Naive B cell (primary cell): Measurements from ENCODE around the gene NDUFAF8. TPM values are rescaled to one million over a fixed set of nuclear protein-coding genes. Genes with fewer than 3 reads are reported as not detected.

Experiments
- ATAC-seq, 2 donors: fragments of 150-1000 bp; cut with Tn5 transposase; 2 replicates each; pipeline ENCODE4 v1.10.0; 2021; ENCODE audit warnings: low read depth in 2 of 2, mild to moderate bottlenecking in 2 of 2, moderate library complexity in 2 of 2
- DNase-seq: peaks from one replicate; pipeline ENCODE4 v3.0.0; 2022
- H3K27ac Mint-ChIP-seq, 6 donors: one replicate each; pipeline ENCODE4 v1.8.0; 2020 to 2022; ENCODE audit warnings: mild to moderate bottlenecking in 6 of 6, mixed read lengths in 6 of 6, moderate library complexity in 5 of 6, inconsistent platforms in 2 of 6
- H3K27me3 Mint-ChIP-seq, 3 donors: one replicate each; pipeline ENCODE4 v1.8.0; 2021 to 2022; ENCODE audit warnings: mixed read lengths in 3 of 3, mild to moderate bottlenecking in 1 of 3
- H3K36me3 Mint-ChIP-seq, 2 donors: one replicate each; pipeline ENCODE4 v1.8.0; 2020 to 2022; ENCODE audit warnings: mixed read lengths in 2 of 2, inconsistent platforms in 1 of 2, mild to moderate bottlenecking in 1 of 2
- H3K4me1 Mint-ChIP-seq, 3 donors: one replicate each; pipeline ENCODE4 v1.8.0; 2020 to 2022; ENCODE audit warnings: mixed read lengths in 3 of 3, inconsistent platforms in 1 of 3, mild to moderate bottlenecking in 1 of 3, moderate library complexity in 1 of 3
- H3K4me3 Mint-ChIP-seq, 8 donors: one replicate each; pipeline ENCODE4 v1.8.0; 2020 to 2022; ENCODE audit warnings: mild to moderate bottlenecking in 8 of 8, mixed read lengths in 8 of 8, moderate library complexity in 8 of 8, inconsistent platforms in 2 of 8
- H3K9me3 Mint-ChIP-seq, 7 donors: one replicate each; pipeline ENCODE4 v1.8.0; 2020 to 2022; ENCODE audit warnings: mixed read lengths in 7 of 7, mild to moderate bottlenecking in 5 of 7, inconsistent platforms in 2 of 7, moderate library complexity in 1 of 7
- polyA plus RNA-seq, 6 donors: library from polyadenylated mRNA; unstranded; fragments of 300-500 nt; fragmentation: Illumina TruSeq; gene quantifications; one replicate each; pipeline ENCODE4 v1.2.3, GENCODE V29; 2021; ENCODE audit warnings: low read depth in 6 of 6

NDUFAF8 gene
- polyA plus RNA-seq, 6 donors from 2014 or later, result 53.3 to 88.4 (median 81.7) TPM

DNA sequence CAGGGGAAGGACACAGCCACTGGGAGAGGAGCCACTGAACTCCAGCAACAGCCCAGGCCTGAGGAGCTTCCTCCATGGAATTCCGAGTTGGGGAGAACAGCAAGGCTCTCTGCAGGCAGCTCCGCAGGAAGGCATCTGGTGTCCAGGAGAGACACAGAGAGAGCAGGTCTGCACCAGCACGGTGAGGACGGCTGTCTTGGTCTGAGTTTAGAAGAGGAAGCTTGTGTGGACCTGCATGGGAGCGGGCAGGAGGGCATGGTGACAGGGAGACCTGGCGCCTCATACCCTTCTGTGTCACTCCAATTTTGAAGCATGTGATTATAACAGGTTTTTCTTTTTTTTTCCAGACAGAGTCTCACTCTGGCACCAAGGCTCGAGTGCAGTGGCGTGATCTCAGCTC is 49.6 kb downstream of the NDUFAF8 start:
- H3K4me1 Mint-ChIP-seq, result peaks cover 28 to 49% (median 42%) of the 10 kb centered on the region in 3 donors
- peak overlapping the region in 1 of 6 donors; percentile 8 for H3K27ac Mint-ChIP-seq
- no peak for ATAC-seq
- H3K36me3 Mint-ChIP-seq, result no peaks in the 10 kb centered on the region
- H3K27me3 Mint-ChIP-seq, result no peaks in the 10 kb centered on the region
- no peaks in the 10 kb centered on the region for H3K9me3 Mint-ChIP-seq
- DNase-seq, result no peak
- peak overlapping the region in 1 of 8 donors; percentile 51 for H3K4me3 Mint-ChIP-seq

DNA sequence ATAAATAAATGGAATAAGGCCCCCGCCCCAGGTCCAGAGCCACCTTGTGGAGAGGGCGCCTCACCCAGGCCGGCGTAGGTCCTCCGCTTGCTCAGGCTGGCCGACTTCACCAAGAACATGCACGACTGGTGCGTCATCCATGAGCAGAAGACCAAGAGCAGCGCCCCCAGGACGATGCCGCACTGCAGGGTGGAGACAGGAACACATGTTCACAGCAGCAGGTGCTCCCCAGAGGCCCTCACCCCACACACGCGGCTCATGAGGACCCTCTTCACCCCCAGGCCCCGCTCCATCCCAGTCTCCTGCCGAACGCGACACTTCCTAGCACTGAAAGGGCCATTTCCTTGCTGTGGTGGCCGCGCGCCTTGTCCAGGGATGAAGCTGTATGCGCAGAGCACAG is 50.5 kb downstream of the NDUFAF8 start:
- Mint-ChIP-seq H3K9me3 (no peaks in the 10 kb centered on the region), H3K36me3 (no peaks in the 10 kb centered on the region), H3K4me1 (peaks cover 32 to 49% (median 41%) of the 10 kb centered on the region in 3 donors), H3K27ac (no peak overlapping the region), H3K27me3 (no peaks in the 10 kb centered on the region), H3K4me3 (no peak overlapping the region)
- ATAC-seq (no peak), DNase-seq (no peak)

DNA sequence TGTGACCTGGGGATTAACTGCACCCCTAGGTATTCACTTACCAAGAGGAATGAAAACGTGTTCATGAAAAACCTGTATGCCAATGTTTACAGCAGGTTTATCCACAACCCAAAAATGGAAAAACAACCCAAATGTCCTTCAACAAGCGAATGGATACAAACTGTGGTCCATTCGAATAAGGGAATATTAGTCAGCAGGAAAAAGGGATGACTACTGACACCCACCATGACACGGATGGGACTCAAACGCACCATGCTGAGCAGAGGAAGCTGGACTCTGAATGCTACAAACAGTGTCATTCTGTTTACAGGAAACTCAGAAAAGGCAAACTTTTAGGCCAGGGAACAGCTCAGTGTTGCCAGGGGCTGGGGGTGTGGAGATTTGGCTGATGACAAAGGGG is 51.1 kb downstream of the NDUFAF8 start:
- Mint-ChIP-seq H3K4me1 (peaks cover 28 to 45% (median 37%) of the 10 kb centered on the region in 3 donors), H3K27me3 (no peaks in the 10 kb centered on the region), H3K4me3 (peak overlapping the region in 1 of 8 donors; percentile 27), H3K9me3 (no peaks in the 10 kb centered on the region), H3K27ac (no peak overlapping the region), H3K36me3 (no peaks in the 10 kb centered on the region)
- DNase-seq (no peak), ATAC-seq (no peak)

Other genes with a start within 250 kb of the NDUFAF8 start
- 10 to 100 TPM; 38.8 to 51.8 (median 43.5) TPM for gene CHMP6, start 247.5 kb upstream of the NDUFAF8 start, polyA plus RNA-seq
- gene BAIAP2, start 204.2 kb upstream of the NDUFAF8 start, polyA plus RNA-seq, result 1 to 10 TPM in 3 of 6 donors, under 1 TPM in 3; 0.19 to 6.1 (median 0.79) TPM
- gene PVALEF, start 73.8 kb upstream of the NDUFAF8 start, polyA plus RNA-seq, result not detected
- gene AATK, start 73.1 kb upstream of the NDUFAF8 start, polyA plus RNA-seq, result not detected
- 10 to 100 TPM in 1 of 6 donors, 1 to 10 TPM in 4, not detected in 1; 3.1 to 11.6 (median 4.0) TPM for gene CEP131, start 16.4 kb upstream of the NDUFAF8 start, polyA plus RNA-seq
- gene TEPSIN, start 263 bp upstream of the NDUFAF8 start, polyA plus RNA-seq, result 10 to 100 TPM in 1 of 6 donors, 1 to 10 TPM in 5; 4.5 to 16.8 (median 7.6) TPM
- 10 to 100 TPM; 44.0 to 82.0 (median 51.0) TPM for gene SLC38A10, start 56.0 kb downstream of the NDUFAF8 start, polyA plus RNA-seq
- under 1 TPM in 1 of 6 donors, not detected in 5; 0.07 TPM for gene BAHCC1, start 156.1 kb downstream of the NDUFAF8 start, polyA plus RNA-seq